GM04504 (cell line): ENCODE measurements around the gene DENND1A.
A peak's percentile ranks its signal among the peaks of the same experiment; 100 is the strongest.

Source experiments
- DNase-seq: peaks from one replicate; pipeline ENCODE4 v3.0.0-alpha.2; 2012; ENCODE audit warnings: low read depth

The DENND1A gene

DNA sequence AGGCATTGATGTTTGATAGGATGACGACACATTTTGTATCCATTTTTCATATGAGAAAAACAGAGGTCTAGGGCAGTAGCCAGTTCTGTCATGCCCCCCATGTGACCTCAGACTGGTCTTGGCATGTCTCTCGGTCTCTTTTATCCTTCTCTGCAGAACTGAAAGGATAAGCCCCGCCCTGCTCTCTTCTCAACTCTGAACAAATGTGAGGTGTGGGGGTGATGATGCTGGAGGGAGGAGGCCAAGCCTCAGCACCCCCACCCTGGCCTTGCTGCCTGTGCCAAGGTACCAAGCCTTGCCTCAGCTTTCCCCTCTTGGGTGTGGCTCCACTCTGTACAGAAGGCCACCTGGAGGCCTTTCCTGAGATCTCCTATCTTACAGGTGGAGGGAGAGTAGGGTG is 593.5 kb downstream of the DENND1A start:
- no peak for DNase-seq

GRCh38 chr9:123335986-123336329 is 594.0 kb downstream of the DENND1A start:
- DNase-seq = no peak

DNA sequence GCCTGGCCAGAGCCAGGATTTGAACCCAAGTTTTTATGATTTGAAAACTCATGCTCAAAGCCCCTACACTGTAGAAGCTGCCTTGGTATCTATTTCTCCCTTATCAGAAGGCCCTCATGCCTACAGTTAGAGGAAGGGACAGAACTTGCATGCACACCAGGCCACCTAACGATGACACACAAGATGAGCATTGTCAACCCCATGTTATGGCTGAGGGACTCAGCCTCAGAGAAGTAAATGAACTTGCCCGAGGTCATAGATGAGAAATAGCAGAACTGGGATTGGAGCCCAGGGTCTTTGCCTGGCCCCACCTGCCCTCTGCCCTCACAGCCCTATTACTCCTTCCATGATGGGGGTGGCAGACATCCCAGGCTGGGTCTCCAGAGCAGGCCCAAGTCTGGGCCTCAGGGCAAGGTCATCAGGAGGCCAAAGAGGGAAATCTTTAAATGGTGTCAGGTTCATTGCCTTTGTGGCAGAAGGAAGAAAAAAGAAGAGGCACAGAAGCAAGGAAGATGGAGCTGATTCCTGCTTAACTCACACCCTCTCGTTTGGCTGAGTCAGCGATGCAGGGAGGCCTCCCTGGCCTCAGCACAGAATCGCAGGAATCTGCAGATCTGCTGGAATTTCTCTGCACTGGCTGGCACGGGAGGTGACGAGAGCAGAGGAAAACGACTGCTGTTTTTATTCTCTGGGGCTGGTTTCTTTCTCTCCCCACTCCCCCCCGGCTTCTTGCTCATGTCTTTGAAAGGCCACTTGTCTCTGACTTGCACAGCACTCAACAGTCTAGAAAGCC is 594.5 kb downstream of the DENND1A start:
- DNase-seq = peak; percentile 77

- DNase-seq = no peak
Measured at GRCh38 chr9:123334639-123335038, 595.3 kb downstream of the DENND1A start.

DNA sequence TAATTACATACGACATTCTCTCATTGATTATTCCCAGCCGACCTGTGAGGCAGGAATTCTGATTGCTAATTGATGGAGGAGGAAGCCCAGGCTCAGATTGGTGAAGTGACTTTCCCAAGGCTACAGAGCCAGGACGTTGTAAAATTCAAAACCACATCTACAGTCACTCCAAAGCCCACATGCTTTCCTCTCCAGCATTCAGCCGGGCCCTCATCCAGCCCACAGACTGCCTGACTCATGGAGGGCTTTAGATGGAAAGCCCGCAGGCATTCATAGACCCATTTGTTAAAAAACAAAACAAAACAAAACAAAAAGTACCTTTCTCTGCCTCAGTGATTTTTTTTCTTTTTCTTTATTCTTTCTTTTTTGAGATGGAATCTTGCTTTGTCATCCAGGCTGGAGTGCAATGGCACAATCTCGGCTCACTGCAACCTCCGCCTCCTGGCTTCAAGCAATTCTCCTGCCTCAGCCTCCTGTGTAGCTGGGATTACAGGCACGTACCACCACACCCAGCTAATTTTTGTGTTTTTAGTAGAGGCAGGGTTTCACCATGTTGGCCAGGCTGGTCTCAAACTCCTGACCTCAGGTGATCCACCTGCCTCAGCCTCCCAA is 596.8 kb downstream of the DENND1A start:
- DNase-seq = peak; percentile 81

- DNase-seq = no peak
Measured at GRCh38 chr9:123331346-123332060, 598.4 kb downstream of the DENND1A start.
